HG02852 (cell line): ENCODE measurements around the gene TEX44.
"Not testable (repeated sequence)": the region's sequence is repeated elsewhere in the genome, so short reads cannot be mapped to it uniquely, and the experiment has no call there.

ENCODE experiments used
- ATAC-seq: cut with Tn5 transposase; IDR thresholded peaks from one replicate; pipeline ENCODE4 v1.9.1; 2021; ENCODE audit warnings: mild to moderate bottlenecking, moderate library complexity; ENCODE audit not compliant: unreplicated experiment

Gene TEX44

DNA sequence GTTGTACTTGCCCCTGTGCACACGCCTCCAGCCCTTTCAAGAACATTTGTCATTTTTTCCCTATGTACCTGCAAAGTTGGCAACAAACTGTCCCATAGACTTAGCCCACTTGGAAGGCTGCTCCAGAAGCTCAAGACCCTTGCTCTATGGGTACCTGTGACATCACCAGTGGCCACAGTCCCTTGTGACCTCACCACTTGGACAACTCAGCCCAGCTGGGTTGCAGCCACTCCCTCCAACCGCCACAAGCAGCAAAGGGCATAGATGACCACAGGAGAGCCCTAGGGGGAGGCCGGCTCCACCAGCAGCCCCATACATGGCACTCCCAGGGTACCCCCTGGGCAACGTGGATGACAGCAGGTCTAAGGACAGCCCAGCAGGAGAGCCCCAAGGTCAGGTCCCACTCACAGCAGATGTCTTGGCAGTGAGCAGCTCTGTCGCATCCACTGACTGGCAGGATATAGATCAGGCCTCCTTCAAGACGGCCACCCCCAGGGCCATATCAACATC lies at the start of gene TEX44:
Gene TEX44 (plus strand): TSS at position 229 of the 510 bp plus-strand sequence. CDS start 88 bp downstream, at position 317.
- no peak for ATAC-seq

DNA sequence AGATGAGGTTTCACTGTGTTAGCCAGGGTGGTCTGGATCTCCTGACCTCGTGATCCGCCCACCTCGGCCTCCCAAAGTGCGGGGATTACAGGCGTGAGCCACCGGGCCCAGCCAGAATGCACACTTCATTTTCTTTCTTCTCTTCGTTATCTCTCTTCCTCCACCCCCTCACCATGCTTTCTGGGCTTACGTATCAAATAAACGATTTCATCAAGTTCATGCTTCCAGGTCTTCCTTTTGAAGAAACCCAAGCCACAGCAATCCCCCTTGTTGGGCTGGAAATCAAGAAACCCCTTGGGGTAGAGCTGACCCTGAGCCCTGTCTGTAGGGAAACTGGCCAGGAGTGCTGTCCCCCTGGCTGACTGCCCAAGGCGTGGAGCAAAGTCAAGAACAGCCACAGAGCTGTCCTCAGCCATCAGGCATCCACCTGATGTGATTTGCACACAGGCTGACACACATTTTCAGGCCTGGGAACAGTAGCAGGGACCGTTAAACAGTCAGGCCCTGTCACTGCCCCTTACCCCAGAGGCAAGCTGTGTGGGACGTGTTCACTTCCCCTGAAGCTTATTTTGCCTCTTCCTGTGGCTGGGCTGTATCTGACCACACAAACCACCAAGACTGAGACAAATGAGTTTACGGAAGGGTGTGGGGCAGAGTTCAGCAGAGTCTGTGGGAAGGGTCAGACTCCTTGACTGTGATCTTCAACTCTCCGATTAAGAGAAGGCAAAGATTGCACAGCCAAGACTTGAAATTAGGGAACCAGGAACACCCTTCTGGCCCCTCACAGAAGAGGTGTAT lies 47.4 kb upstream of the TEX44 start:
- ATAC-seq: peak; percentile 99

DNA sequence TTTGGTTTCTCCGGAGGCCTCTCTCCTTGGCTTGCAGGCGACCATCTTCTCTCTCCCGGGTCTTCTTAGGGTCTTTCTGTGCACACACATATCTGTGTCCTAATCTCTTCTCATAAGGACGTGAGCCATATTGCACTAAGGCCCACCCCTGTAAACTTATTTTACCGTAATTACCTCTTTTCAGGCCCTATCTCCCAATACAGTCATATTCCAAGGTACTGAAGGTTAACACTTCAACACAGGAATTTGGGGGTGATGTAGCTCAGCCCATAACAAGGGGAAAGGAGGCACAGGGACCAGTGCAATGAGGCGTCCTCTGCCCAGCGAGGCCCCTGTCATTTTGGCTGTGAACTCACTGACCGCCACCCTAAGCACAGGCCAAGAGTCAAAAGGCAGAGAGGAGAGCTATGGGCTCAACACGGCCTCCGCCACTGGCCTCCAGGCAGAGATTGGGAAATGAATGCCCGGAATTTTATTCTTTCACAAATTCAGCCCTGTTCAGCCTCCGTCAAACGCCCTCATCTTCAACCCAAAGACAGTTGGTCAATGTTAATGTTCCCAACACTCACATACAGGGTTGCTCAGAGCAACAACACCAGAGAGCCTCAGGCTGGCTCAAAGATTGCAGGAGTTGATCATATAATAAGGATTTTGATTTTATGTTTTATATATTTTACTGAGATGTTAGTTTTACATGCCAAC lies 46.5 kb upstream of the TEX44 start:
- ATAC-seq: no peak

DNA sequence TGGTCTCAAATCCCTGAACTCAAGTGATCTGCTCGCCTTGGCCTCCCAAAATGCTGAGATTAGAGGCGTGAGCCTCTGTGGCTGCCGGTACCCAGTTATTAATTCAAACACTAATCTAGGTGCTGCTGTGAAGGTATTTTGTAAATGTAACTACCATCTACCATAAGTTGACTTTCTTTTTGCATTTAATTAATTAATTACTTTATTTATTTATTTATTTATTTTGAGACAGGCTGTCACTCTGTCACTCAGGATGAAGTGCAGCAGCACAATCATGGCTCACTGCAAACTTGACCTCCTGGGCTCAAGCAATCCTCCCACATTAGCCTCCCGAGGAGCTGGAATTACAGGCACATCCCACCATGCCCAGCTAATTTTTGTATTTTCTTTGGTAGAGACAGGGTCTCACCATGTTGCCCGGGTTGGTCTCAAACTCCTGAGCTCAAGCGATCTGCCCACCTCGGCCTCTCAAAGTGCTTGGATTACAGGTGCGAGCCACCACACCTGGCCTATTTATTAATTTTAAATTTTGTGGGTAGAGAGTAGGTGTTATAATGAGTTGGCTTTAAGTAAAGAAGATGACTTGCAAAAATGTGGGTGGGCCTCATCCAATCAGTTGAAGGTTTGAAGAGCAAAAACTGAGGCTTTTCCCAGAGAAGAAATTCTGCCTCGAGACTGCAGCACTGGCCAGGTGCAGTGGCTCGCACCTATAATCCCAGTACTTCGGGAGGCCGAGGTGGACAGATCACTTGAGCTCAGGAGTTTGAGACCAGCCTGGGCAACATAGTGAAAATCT lies 45.2 kb upstream of the TEX44 start:
- no peak for ATAC-seq

DNA sequence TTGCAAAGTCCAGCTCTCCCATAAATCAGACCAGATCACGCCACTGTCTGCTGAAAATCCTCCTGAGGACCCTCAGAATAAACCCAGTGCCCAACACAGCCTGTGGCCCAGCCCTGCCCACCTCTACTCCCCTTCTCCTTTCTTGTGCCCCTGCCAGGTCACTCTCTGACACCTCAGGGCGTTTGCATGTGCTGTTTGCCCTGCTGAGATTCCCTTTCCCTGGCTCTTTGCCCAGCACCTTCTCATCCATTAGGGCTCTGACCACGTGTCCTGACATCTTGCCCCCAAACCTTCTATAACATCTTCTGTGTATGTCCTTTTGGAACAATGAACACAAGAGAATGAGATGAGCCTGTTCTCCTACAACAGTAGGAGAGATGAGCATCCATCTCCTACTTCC lies 43.9 kb upstream of the TEX44 start:
- no peak for ATAC-seq

DNA sequence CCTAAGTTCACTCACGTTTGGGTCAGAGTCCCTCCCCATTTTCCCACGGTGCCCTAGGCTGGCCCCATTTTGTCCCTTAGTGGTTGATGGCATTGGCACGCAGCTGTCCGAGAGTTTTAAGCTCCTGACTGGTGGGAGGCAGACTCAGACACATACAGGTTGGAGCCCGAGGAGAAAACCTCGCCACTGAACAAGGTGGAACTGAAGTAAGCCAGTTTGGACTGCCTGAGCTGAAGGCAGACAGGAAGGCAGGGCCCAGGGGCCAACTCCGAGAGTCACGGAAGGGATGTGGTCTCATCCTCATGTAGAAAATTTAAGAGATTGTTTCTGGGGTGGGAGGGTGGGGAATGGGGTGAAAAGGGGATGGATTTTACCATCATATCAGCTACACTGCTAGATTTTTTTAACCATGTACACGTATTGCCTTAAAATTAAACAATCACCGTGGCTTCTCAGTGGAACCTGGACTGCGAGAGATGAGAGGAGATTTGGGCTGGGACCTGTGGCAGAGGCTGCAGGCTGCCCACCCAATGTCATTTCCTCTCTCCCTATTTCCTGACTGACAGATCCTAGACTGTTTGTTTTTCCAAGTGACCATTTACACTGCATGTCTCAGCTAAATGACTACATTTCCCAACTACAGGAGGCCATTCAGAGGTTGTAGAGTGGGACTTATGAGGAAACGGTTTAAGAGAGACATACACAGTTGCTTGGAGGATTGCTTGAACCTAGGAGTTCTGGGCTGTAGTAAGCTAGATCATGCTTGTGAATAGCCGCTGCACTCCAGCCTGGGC lies 43.0 kb upstream of the TEX44 start:
- ATAC-seq: no peak

DNA sequence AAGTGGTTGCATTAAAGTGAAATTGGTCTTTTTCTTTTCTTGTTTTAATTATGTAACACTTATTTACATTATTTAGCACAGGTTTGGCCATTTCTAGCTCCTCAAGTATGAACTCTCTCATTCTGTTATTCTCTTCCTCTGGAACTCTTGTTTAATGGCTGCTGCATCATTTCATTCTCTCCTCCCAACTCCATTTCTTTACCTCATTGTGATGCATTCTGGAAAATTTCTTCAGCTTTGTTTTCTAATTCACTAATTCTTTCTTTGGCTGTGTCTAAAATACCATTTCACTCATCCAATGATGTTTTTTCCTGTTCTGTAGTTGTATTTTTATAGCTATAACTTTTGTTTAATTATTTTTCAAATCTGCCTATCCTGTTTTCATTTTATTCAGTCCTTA lies 39.9 kb upstream of the TEX44 start:
- ATAC-seq: no peak

DNA sequence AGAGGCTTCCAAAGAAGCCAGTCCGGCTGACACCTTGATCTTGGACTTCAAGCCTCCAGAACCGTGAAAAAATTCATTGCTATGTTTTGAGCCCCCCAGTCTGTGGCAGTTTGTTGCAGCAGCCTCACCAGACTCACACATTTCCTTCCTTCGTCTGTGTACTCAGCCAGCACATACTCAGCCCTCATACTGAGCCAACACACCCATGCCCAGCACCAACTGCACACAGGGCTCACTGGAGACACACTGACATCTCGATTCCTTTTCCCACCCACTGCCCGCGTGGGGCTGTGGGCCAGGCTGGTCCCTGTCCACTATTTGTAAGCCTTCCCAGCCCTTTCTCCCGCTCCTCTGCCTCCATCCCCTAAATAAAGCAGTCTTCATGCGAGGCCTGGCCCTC lies 38.3 kb upstream of the TEX44 start:
- no peak for ATAC-seq

DNA sequence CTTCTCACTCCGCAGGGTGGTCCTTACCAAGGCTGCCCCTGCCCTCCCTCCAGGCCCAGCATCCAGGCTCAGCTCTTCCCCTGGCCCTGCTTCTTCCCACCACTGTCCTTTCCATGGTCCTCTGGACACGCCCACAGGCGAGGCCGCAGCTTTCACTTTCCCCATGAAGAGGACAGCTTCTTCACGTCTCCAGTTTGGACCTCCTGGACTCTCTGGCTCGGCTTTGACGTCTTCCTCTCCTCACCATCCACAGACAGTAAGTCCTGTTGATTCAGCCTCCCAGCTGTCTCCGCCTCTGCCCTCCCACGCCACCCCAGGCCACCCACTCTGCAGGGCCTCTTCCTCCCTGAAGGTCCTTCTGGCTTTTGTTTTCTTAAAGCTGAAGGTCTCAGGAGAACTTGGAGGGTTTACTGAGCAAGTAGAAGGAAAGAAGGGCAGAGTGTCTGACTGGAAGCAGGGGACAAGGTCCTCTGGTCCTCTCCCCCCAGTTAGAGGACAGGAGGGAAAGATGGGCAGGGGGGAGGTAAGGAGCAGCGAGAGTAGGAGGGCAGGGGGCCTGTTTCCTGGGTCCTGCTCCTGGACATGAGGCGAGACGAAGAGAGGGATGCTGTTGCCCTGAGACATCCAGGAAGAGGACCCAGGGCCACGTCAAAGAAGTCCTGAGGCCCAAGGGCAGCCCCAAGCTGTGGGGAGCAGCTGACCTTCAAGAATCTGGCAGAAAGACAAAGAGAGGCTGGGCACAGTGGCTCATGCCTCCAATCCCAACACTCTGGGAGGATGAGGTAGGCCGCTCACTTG lies 37.7 kb upstream of the TEX44 start:
- no peak for ATAC-seq

DNA sequence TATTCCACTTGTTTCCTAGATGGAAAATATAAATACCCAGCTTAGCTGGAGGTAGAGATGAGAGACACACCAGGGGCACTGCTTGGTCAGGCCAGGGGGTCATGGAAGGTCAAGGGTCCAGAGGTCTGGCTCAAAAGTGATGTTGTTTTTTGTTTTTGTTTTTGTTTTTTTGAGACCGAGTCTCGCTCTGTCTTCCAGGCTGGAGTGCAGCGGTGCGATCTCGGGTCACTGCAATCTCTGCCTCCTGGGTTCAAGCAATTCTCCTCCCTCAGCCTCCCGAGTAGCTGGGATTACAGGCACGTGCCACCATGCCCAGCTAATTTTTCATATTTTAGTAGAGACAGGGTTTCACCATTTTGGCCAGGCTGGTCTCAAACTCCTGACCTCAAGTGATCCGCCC lies 36.2 kb upstream of the TEX44 start:
- not testable (repeated sequence) for ATAC-seq

DNA sequence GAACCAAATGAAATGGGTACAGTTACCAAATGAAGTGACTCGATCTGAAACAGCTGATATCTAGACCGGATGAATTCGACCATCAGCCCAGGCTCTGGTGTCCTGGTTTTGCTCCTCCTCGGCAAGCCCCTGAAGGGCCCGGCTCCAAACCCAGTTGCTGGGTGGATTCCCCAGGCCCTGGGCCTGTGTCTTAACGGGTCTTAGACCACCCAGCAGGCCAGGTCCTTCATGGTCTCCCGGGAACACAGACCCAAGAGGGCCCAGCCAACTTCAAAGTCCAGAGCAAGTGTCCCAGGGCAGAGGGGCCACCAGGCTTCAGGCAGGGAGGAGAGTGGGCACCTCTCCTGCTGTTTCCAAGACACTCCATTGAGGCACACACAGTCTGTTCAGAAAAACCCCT lies 35.7 kb upstream of the TEX44 start:
- no peak for ATAC-seq

DNA sequence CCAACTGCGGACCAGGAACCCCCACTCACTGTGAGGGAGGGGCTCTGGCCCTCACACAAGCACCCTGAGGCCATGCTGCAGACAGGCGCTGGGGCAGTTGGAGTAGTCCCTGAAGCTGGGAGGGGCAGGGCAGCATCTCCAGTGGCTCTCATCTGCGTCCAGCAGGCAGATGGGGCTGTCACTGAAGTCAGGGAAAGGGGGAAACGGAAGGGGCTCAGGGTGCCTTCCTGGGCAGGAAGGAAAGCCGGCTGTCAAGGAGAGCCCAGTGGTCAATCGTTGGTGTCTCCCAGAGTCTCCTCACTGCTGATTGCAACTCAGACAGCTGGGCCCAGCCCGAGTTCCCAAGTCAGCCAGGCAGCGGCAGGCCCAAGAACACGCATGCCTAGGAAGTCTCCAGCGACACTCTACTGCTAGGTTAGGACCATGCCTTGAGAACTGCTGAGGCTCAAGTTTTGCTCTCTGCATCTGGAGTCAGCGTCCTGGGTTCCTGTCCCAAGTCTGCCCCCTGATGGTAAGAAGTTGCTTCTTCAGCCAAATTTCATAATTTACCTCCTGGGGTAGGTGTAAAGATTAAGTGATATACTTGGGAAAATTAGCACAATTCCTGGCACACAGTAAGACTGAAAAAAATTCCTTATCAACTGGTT lies 35.0 kb upstream of the TEX44 start:
- ATAC-seq: peak; percentile 66

DNA sequence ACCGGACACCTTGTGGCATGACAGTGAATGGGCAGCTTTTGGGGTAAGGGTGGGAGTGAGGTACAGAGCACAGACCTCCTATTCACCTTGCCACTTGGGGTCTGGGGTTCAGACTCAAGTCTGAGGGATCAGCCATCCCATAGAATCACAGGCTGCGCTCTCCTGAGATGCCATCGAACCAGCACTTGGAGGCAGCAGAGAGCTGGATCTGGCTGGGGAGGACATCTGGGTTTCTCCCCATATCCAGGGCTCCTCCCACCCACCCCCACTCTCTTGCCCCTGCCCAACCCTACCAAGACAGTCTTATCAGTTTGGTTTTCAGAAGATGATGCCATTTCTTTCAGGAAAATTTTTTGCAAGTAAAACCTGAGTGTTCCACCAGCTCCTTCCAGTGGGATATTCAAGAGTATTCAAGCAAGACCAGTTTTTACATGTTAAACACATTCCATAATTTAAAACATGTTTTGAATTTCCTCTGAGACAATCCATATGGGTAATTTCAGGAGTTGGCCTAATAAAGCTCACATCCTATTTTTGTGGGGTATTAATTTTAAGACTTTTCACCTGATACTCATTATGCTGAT lies 29.2 kb upstream of the TEX44 start:
- ATAC-seq: no peak

DNA sequence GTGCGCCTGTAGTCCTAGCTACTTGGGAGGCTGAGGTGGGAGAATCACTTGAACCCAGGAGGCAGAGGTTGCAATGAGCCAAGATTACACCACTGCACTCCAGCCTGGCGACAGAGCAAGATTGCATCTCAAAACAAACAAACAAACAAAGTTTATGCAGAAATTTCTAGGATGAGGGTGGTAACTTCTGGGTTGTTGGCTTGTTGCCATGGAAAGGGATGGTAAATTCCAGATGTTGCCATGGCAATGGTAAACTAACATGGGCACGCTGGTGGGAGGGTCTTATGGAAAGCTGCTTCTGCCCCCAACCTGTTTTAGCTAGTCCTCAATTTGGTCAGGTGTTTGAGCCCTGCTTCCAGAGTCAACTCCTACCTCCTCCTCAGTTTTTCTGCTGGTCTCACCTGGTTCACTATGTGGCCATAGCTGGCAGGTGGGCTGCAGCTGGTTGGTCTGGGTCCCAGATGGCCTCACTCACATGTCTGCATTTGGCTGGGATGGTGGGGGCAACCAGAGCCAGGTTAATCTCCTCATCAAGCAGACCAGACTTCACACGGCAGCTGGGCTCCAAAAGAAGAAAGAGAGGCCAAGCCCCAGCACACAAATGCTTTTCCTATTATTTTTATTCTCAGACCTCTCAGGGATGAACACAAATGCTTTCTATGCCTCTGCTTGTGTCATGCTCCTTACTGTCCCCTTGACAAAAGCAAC lies 26.6 kb upstream of the TEX44 start:
- no peak for ATAC-seq

DNA sequence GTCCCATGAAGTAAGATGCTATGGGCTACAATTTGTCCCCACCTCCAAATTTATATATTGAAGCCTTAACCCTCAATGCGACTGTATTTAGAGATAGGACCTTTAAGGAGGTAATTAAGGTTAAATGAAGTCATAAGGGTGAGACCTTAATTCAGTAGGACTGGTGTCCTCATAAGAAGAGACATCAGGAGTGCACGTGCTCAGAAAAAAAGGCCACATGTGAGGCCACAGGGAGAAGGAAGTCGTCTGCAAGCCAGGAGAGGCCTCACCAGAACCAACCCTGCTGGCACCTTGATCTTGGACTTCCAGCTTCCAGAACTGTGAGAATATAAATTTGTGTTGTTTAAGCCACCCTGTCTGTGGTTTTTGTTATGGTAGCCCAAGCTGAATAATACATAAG lies 25.5 kb upstream of the TEX44 start:
- ATAC-seq: no peak

DNA sequence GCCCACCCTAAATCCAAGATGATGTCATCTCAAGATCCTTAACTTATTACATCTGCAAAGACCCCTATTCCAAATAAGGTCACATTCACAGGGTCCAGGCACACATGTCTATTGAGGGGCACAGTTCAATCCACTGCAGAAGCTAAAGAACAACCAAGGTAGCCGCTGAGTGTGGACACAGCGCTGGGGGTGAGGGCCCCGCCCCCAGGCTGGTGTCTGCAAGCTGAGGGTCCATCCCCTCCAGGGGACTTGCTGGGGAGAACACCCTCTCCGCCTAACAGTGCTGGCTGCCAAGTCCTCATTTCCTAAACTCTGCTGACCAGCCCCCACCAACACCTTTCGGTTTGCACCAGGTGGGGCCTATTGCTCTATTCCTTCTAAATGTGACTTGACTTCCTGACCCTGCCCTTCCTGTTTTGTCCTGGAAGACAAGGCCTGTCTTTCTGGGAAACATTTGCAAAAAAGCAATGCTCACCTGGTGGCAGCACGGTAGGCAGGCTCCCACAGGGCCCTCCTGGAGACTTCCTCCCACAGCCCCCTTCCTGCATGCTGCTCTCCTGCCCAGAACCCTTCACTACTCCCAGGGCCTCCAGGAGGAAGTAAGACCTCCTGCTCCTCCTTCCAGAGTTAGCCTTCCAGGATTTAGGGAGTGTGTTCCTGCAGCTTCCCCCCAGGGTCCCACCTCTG lies 24.4 kb upstream of the TEX44 start:
- ATAC-seq: no peak

DNA sequence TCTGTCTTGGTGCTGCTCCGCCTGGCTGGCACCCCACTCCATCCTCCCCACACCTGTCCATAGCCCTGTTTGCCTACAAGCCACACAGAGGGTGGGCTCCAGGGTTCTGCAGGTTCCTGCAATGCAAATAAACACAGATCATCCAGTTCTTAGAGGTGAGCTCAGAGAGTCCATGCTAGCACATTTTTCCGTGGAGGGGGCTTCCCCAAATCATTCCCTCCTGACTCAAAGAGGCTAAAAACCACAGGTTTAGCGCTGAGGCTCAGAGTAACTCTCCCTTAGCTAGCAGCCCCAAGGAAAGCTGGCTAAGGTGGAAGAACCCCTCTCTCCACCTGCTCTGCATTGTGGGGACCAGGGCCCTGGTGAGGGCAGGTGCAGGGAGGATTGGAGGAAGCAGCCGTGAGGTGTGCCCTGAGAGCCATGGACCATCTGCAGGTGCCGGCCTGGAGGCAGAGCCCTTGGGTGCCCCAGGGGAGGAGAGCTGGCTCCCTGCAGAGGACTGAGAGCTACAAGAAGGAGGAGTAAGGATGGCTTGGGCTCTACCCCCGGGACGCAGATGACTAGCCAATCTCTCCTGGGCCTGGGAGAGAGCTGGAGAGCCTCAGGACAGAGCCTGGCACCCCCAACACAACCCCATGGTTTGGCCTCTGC lies 23.8 kb upstream of the TEX44 start:
- ATAC-seq: no peak
